Gastrocnemius medialis (tissue), 4 donors: Measurements from ENCODE around the gene MYDGF. TPM values are rescaled to one million over a fixed set of nuclear protein-coding genes. Genes with fewer than 3 reads are reported as not detected.

Experiments
- ATAC-seq, 2 donors: fragments of 150-250 bp; one replicate each; pipeline ENCODE4 v1.9.1; 2016
- DNase-seq, 2 donors: peaks; one replicate each; pipeline ENCODE4 v3.0.0-alpha.2; 2019
- H3K27ac ChIP-seq, 4 donors: fragments of 200-600 bp; sonication (generic); 1 replicate in 1 of 4; 2 replicates in 3 of 4; pipeline ENCODE4 v1.5.1; 2016 to 2018; ENCODE audit warnings: mild to moderate bottlenecking in 2 of 4, moderate library complexity in 1 of 4
- H3K27me3 ChIP-seq, 3 donors: fragments of 200-600 bp; sonication (generic) in 2 of 3; 1 replicate in 1 of 3; 2 replicates in 2 of 3; pipeline versions ENCODE4 v1.5.1 to v1.6.0; 2016 to 2019; ENCODE audit warnings: mild to moderate bottlenecking in 1 of 3, moderate library complexity in 1 of 3
- H3K36me3 ChIP-seq, 2 donors: fragments of 200-600 bp; sonication (generic) in 1 of 2; one replicate each; pipeline ENCODE4 v1.5.1; 2017 to 2018
- H3K4me1 ChIP-seq, 2 donors: fragments of 200-600 bp; sonication (generic) in 1 of 2; one replicate each; pipeline ENCODE4 v1.5.1; 2016 to 2017; ENCODE audit warnings: mild to moderate bottlenecking in 2 of 2
- H3K4me3 ChIP-seq, 4 donors: fragments of 200-600 bp; sonication (generic) in 3 of 4; 1 replicate in 1 of 4; 2 replicates in 3 of 4; pipeline ENCODE4 v1.5.1; 2016 to 2019; ENCODE audit warnings: mild to moderate bottlenecking in 2 of 4
- H3K9me3 ChIP-seq, 3 donors: fragments of 200-600 bp; sonication (generic) in 2 of 3; 1 replicate in 1 of 3; 2 replicates in 2 of 3; pipeline ENCODE4 v1.5.1; 2016 to 2019
- CTCF ChIP-seq, 5 experiments: fragments of 450-650 bp in 3 of 5; fragments of 200-600 bp in 2 of 5; sonication (generic) in 2 of 5; IDR thresholded peaks in 4 of 5; conservative IDR thresholded peaks in 1 of 5; 1 replicate in 4 of 5; 2 replicates in 1 of 5; pipeline ENCODE4 v1.5.1; 2016 to 2019; ENCODE audit warnings: antibody characterized with exemption in 5 of 5, mild to moderate bottlenecking in 3 of 5, moderate library complexity in 3 of 5
- POLR2A ChIP-seq, 2 donors: fragments of 450-650 bp; IDR thresholded peaks; one replicate each; pipeline ENCODE4 v1.6.1; 2017; ENCODE audit warnings: antibody characterized with exemption in 2 of 2, mild to moderate bottlenecking in 2 of 2, moderate library complexity in 2 of 2
- in situ Hi-C, 4 donors: fragments of 200-750 bp; cut with MboI; loops; one replicate each; pipeline versions ENCODE4 v1.15.0 to v1.8.0; 2017; ENCODE audit warnings: low sequenced_read_pairs in 4 of 4
- intact Hi-C: fragments of 100-400 bp; cut with DNase I; formaldehyde crosslinking; loops from one replicate; pipeline ENCODE4 v1.15.1; 2023; ENCODE audit warnings: low total_unique reads
- total RNA-seq, 4 donors: library from RNA; depleted of rRNA; stranded (reverse); fragments of >200 nt; gene quantifications; one replicate each; pipeline versions ENCODE4 v1.1.0 to v1.2.3, GENCODE V29; 2016

MYDGF gene
- total RNA-seq, 4 donors from 2014 or later = 8.0 to 12.9 (median 10.1) TPM

- peak overlapping the region in 3 of 4 donors; percentile 69 to 81 (median 79) for H3K27ac ChIP-seq
- in situ Hi-C loops = loop anchor here in 1 of 4 donors (25.0 kb wide), 1 partner anchor 379 kb away; no protein-coding TSS in a partner anchor
These were observed 29.0 kb downstream of the MYDGF start for GRCh38 chr19:4641132-4641531.

GRCh38 chr19:4640247-4641000 is 29.7 kb downstream of the MYDGF start:
- no peaks in the 10 kb centered on the region for H3K27me3 ChIP-seq
- ATAC-seq = no peak
- no peaks in the 10 kb centered on the region for H3K36me3 ChIP-seq
- H3K4me3 ChIP-seq = peak overlapping the region; percentile 62 to 82 (median 77)
- H3K9me3 ChIP-seq = no peaks in the 10 kb centered on the region
- intact Hi-C loops = no loop called here
- peak overlapping the region; percentile 69 to 81 (median 74) for H3K27ac ChIP-seq
- in situ Hi-C loops = loop anchor here in 1 of 4 donors (25.0 kb wide), 1 partner anchor 378 kb away; no protein-coding TSS in a partner anchor
- no peak for TF ChIP-seq POLR2A (IDR thresholded peaks at IDR 0.05)
- no peak for TF ChIP-seq CTCF (IDR thresholded peaks at IDR 0.05 in 4 of 5, conservative IDR thresholded peaks at IDR 0.05 in 1 of 5)
- H3K4me1 ChIP-seq = peaks cover 18 to 28% of the 10 kb centered on the region in 2 donors
- DNase-seq = no peak

More at GRCh38 chr19:4641132-4641531, 29.0 kb downstream of the MYDGF start:
- Histone ChIP-seq H3K36me3 (no peaks in the 10 kb centered on the region), H3K4me3 (peak overlapping the region in 2 of 4 donors; percentile 73 to 82), H3K27me3 (no peaks in the 10 kb centered on the region), H3K9me3 (no peaks in the 10 kb centered on the region), H3K4me1 (peaks cover 13 to 28% of the 10 kb centered on the region in 2 donors)
- no peak for TF ChIP-seq CTCF (IDR thresholded peaks at IDR 0.05 in 4 of 5, conservative IDR thresholded peaks at IDR 0.05 in 1 of 5)
- no peak for TF ChIP-seq POLR2A (IDR thresholded peaks at IDR 0.05)
- DNase-seq (no peak), ATAC-seq (no peak)
- intact Hi-C loops = no loop called here

- H3K36me3 ChIP-seq = no peaks in the 10 kb centered on the region
- H3K9me3 ChIP-seq = no peaks in the 10 kb centered on the region
- ATAC-seq (no peak), DNase-seq (no peak)
- peak overlapping the region; percentile 62 to 82 (median 77) for H3K4me3 ChIP-seq
- H3K4me1 ChIP-seq = peaks cover 19 to 28% of the 10 kb centered on the region in 2 donors
- peak in 1 of 2 donors; percentile 30 for TF ChIP-seq POLR2A (IDR thresholded peaks at IDR 0.05)
- no peak for TF ChIP-seq CTCF (IDR thresholded peaks at IDR 0.05 in 4 of 5, conservative IDR thresholded peaks at IDR 0.05 in 1 of 5)
- no peaks in the 10 kb centered on the region for H3K27me3 ChIP-seq
- H3K27ac ChIP-seq = peak overlapping the region; percentile 69 to 81 (median 74)
- intact Hi-C loops (no loop called here), in situ Hi-C loops (loop anchor here in 1 of 4 donors (10.0 to 25.0 kb wide), 2 partner anchors 65 to 377 kb away; no protein-coding TSS in a partner anchor)
These were observed 30.5 kb downstream of the MYDGF start for GRCh38 chr19:4639531-4640246.

GRCh38 chr19:4638828-4639530 is 31.2 kb downstream of the MYDGF start, which contains the start of gene TNFAIP8L1:
Gene TNFAIP8L1 (plus strand): TSS chr19:4639516. CDS start chr19:4651870, 12,354 bp downstream.
- Histone ChIP-seq H3K4me1 (peaks cover 26 to 28% of the 10 kb centered on the region in 2 donors), H3K36me3 (no peaks in the 10 kb centered on the region), H3K27me3 (no peaks in the 10 kb centered on the region), H3K27ac (peak within 1 kb of the TSS; percentile 79 to 83 (median 80)), H3K9me3 (no peaks in the 10 kb centered on the region), H3K4me3 (peak within 1 kb of the TSS; percentile 62 to 82 (median 77))
- in situ Hi-C loops = loop anchor here in 1 of 4 donors (10.0 to 25.0 kb wide), 2 partner anchors 64 to 377 kb away; no protein-coding TSS in a partner anchor
- ATAC-seq (peak; percentile 92 to 95), DNase-seq (peak; percentile 93 to 94)
- TF ChIP-seq CTCF (IDR thresholded peaks at IDR 0.05 in 4 of 5, conservative IDR thresholded peaks at IDR 0.05 in 1 of 5) = no peak
- no peak for TF ChIP-seq POLR2A (IDR thresholded peaks at IDR 0.05)
- intact Hi-C loops = no loop called here
